WERI-Rb-1 (cell line): Measurements from ENCODE around the gene GNPAT.

Source experiments
- DNase-seq: peaks from one replicate; pipeline ENCODE4 v3.0.0-alpha.2; 2020
- H3K27ac ChIP-seq: fragments of 250-450 bp; sonication (Bioruptor Pico); 2 replicates; pipeline ENCODE4 v1.5.1; 2020; ENCODE audit warnings: mild to moderate bottlenecking, moderate library complexity
- H3K27me3 ChIP-seq: fragments of 250-450 bp; sonication (Bioruptor Pico); 2 replicates; pipeline ENCODE4 v1.5.1; 2021; ENCODE audit warnings: mild to moderate bottlenecking, low read depth, moderate library complexity; ENCODE audit not compliant: insufficient read depth, severe bottlenecking
- H3K36me3 ChIP-seq: fragments of 250-450 bp; sonication (Bioruptor Pico); 2 replicates; pipeline ENCODE4 v1.5.1; 2020; ENCODE audit warnings: mild to moderate bottlenecking, moderate library complexity
- H3K4me3 ChIP-seq: 2 replicates; pipeline ENCODE4 v1.5.1; 2011; ENCODE audit warnings: low read depth, mild to moderate bottlenecking, control low read depth, low read length
- H3K9me3 ChIP-seq: fragments of 250-450 bp; sonication (Bioruptor Pico); 2 replicates; pipeline ENCODE4 v1.5.1; 2021; ENCODE audit warnings: mild to moderate bottlenecking, moderate library complexity; ENCODE audit not compliant: severe bottlenecking
- TF ChIP-seq, protein P1 (sequence below): IDR thresholded peaks from 2 replicates; pipeline ENCODE4 v1.5.1; 2011; ENCODE audit warnings: low read depth, mild to moderate bottlenecking, control low read depth, inconsistent platforms, low read length

GNPAT gene

DNA sequence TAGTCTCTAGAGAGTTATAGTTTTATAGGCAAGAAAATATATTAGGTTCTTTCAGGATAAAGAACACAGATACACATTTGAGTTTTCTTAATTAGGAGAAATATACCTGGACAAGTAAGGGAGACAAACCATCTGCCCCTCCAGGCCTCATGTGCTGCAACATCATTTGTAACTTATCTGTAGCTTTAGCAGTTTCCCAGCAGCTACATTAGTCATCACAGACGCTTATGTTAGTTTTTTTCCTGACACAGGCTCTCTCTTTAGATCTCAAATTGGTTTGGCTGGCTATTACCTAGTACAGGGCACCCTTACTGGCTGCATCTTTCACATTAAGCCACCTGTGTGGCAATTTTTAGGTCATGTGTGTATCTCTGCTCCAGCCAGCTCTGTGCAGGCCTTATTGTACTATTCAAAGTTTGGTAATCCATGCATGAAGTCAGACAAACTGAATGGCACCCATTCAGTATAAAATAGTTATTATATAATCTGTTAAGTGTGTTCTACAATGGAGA lies 25.9 kb downstream of the GNPAT start:
- peaks cover 58% of the 10 kb centered on the region for H3K36me3 ChIP-seq

DNA sequence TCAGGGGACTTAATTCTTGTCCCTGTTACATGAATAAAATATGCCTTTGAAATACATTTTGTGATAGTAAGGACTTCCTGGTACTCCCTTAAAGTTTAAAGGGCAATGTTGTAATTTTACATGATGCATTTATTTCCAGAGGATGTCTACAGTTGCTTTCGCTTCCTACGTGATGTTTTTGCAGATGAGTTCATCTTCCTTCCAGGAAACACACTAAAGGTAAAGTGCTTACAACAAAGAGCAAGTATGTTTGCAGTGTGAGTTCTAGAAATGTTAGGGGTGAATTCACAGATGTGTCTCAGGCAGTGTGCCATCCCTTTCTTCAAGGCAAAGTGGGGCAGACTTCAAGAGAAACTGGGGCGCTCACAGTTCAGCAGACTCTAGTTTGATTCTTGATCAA lies 31.2 kb downstream of the GNPAT start:
- TF ChIP-seq, protein P1, sequence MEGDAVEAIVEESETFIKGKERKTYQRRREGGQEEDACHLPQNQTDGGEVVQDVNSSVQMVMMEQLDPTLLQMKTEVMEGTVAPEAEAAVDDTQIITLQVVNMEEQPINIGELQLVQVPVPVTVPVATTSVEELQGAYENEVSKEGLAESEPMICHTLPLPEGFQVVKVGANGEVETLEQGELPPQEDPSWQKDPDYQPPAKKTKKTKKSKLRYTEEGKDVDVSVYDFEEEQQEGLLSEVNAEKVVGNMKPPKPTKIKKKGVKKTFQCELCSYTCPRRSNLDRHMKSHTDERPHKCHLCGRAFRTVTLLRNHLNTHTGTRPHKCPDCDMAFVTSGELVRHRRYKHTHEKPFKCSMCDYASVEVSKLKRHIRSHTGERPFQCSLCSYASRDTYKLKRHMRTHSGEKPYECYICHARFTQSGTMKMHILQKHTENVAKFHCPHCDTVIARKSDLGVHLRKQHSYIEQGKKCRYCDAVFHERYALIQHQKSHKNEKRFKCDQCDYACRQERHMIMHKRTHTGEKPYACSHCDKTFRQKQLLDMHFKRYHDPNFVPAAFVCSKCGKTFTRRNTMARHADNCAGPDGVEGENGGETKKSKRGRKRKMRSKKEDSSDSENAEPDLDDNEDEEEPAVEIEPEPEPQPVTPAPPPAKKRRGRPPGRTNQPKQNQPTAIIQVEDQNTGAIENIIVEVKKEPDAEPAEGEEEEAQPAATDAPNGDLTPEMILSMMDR: no peak
- H3K36me3 ChIP-seq: peaks cover 70% of the 10 kb centered on the region
- H3K9me3 ChIP-seq: no peaks in the 10 kb centered on the region
- no peak for DNase-seq
- no peak overlapping the region for H3K4me3 ChIP-seq
- no peak overlapping the region for H3K27ac ChIP-seq
- no peaks in the 10 kb centered on the region for H3K27me3 ChIP-seq

More for the DNA sequence above, 25.9 kb downstream of the GNPAT start:
- Histone ChIP-seq H3K4me3 (no peak overlapping the region), H3K27me3 (no peaks in the 10 kb centered on the region), H3K9me3 (no peaks in the 10 kb centered on the region), H3K27ac (no peak overlapping the region)
- TF ChIP-seq, protein P1: no peak
- DNase-seq: no peak

DNA sequence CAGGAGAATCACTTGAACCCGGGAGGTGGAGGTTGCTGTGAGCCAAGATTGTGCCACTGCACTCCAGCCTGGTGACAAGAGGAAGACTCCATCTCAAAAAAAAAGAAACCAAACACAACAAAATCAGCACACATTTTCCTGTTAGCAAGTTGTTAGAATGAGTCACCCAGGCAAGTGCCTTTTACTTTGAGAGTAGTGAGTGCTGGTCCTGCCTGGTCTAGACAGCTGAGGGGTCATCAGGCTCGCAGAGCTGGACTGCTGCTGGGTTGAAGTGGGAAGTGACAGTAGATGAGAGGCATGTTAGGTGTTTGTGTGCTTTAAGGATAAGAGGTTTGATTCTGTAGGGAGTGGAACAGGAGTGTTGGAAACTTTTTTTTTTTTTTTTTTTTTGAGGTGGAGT lies 31.9 kb downstream of the GNPAT start:
- DNase-seq: no peak
- TF ChIP-seq, protein P1: no peak
- H3K36me3 ChIP-seq: peaks cover 68% of the 10 kb centered on the region
- H3K9me3 ChIP-seq: no peaks in the 10 kb centered on the region
- no peak overlapping the region for H3K4me3 ChIP-seq
- no peaks in the 10 kb centered on the region for H3K27me3 ChIP-seq
- no peak overlapping the region for H3K27ac ChIP-seq

DNA sequence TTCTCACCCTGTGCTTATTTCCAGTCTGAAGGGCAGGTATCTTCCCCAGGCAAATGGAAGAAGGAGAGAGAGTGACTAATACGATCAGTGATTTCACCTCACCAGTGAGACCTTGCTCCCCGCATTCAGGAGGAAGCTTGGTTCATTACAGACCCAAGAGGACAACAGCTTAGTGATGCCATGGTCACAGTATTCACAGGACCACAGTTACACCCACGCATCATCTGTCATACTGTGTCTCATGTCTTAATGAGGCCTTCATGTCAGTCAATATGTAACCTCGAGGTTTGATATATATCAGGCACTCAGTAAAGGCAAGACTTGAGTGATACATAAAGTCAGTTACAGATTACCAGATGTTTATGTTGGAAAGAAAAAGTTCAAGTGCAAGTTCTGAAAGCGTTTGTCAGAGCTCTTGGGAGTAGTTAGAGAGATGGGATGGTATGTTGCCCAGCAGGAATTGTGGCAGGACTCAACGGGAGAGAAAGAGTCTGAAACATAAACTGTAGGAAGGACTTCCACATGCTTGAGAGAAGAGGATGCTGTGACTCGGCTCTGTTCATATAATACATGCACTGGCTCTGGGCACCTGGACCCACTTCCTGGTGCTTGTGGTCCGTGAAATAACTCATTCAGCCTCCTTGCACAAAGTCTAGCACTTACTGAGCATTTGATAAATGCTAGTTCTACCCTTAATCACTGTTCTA lies 33.3 kb downstream of the GNPAT start:
- TF ChIP-seq, protein P1: no peak
- H3K4me3 ChIP-seq: no peak overlapping the region
- H3K9me3 ChIP-seq: no peaks in the 10 kb centered on the region
- peaks cover 70% of the 10 kb centered on the region for H3K36me3 ChIP-seq
- no peaks in the 10 kb centered on the region for H3K27me3 ChIP-seq
- DNase-seq: no peak
- H3K27ac ChIP-seq: no peak overlapping the region

DNA sequence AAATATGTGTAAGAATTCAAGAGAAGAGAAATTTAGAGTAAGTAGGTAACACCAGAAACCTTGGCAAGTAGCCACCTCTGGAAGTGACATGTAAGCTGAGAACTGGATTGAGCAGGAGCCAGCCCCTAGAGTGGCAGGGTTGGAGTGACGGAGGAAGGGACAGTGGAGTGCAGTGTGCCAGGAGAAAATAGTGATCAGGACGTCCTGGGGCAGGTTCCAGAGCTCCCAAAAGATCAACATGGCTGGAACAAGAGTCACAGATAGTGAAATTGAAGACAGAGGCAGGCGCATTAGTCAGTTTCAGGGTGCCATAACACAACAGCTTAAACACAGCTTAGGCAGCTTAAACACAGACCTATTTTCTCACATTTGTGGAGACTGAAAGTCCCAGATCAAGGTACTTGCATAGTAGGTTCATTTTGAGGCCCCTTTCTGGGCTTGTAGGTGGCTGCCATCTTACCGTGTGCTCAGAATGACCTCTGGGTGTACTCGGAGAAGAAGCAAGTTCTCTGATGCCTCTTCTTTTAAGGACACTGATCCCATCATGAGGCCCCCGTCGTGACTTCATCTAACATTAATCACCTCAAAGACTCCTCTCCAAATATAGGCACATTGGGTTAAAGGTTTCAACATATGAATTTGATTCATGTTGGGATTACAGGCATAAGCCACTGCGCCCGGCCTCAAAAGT lies 37.2 kb downstream of the GNPAT start:
- Histone ChIP-seq H3K27me3 (no peaks in the 10 kb centered on the region), H3K9me3 (no peaks in the 10 kb centered on the region), H3K36me3 (peaks cover 46% of the 10 kb centered on the region), H3K27ac (no peak overlapping the region), H3K4me3 (no peak overlapping the region)
- TF ChIP-seq, protein P1: no peak
- no peak for DNase-seq
